ENCODE measurements around the gene CLCN3.
A peak's percentile ranks its signal among the peaks of the same experiment; 100 is the strongest.
"Not testable (repeated sequence)": the region's sequence is repeated elsewhere in the genome, so short reads cannot be mapped to it uniquely, and the experiment has no call there.

CLCN3 gene

DNA sequence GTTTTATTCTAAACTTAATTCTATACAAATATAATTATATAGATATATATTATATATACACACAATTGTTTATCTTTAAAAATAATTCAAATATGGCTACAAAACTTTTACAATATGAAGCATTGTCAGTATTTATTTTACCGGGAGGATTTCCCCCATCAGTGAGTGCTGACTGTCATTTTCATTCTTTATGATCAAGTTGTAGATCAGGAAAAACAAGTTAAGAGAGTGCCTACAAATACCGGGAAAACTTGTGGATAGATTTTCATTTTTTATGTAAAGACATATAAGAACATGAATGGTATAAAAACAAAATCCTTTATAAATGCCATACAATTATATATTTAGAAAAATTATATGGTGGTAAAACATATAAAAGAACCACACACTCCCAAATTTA, 37.8 kb downstream of the CLCN3 start:
- no peak for DNase-seq

DNA sequence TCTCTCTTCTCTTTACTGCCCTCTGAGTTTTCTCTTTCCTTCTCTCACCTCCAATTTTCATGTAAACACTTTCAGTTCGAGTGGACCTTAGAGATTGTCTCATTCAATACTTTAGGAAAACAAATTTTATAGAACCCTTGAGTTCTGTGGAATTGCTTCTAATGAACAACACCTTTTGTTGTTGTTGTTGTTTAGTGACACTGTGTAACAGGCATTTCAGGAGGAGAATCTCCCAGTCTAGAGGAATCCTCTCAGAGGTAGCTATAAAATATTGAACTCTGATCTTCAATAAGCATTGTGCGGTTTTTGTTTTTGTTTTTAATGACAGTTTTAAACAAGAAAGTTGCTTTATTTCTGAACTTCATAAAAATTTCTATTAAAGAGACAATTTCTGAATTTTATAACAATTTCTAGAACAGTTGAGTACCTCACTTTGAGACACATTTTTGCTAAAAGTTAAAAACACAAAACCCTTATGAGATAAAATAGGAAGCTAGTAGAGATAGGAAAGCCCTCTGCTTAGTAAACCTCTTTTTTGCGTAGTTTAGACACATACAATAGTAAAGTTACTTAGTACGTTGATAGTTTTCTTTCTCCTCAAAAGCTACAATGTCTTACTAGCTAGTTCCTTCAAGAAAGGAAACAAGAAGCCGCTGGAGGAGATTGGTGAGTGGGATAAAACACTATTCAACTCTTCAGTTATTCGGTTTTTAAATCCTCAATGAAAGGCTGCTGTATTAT, 38.8 kb downstream of the CLCN3 start:
- DNase-seq, result no peak

DNA sequence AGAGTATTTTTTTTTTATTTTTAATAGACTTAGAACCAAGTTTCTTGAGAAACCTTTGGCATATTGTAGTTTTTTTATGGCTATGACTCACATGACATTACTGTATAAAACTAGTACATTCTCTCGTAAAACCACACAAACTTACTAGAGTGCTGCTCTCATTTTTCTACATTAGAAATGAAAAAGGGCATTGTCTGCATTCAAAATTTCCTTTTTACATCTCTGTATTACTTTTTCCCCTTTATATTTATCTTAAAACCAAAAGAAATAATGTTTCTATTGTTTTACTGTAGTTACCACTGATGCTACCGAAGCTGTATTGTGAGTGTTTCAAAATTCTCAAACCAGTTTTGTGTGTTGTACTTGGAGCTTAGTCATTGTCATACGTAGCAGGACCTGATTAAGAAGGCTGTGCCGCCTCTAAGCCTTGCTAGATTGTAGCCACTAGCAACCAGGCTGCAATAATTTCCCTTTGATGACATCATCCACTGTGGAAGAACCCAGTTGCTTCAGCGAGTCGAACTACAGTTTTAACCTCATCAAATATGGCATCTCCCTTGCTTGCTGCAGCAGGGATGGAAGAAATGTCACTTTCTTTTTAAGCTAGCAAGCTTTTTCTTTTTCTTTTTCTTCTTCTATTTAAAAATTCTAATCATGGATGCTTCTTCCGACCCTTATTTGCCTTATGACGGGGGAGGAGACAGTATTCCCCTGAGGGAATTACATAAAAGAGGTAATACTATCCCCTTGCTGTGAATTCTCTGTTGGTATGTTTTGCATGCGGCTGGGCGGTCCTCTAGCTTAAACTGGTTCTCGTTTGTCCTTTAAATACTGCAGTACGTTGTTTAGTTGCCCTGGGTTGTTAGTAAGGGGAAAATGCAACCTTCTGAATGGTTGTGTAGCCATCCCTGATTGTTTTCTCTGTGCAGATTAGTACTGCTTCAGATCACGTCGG, 39.6 kb downstream of the CLCN3 start:
- peak; percentile 97 for DNase-seq

DNA sequence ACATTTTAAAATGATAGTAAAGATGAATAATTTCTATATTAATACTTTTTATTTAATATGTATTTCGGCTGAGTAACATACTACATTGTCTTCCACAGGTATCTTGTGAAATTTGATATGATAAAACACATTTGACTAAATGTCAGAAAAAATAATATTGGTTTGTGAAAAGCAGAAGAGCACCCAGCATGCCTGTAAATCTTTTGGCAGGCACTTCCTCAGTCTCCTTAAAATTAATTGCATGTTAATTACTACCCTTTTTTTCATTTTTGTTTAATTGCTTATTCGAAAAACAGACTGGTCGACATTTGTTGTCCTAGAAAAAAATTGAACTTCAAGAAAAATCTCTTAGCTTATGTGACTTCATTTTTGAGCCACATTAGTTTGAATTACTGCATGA, 40.6 kb downstream of the CLCN3 start:
- DNase-seq, result peak; percentile 44

DNA sequence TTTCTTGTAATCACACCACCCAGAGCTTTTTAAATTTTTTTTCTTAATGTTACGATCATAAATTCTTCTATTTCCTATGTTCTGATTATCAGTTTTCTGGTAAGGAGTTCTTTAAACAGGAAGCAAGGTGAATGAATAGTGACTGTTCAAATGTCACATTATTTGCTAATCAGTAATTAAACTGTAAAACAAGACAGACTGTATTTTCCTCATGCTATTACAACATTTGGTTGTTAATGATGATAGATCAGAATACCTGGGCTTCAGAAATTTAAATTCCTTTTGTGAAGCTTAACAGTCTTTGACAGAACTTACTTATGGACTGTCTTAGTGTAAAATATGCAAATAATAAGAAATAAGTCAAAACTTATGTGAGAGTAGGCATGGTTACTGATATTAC, 41.4 kb downstream of the CLCN3 start:
- no peak for DNase-seq

DNA sequence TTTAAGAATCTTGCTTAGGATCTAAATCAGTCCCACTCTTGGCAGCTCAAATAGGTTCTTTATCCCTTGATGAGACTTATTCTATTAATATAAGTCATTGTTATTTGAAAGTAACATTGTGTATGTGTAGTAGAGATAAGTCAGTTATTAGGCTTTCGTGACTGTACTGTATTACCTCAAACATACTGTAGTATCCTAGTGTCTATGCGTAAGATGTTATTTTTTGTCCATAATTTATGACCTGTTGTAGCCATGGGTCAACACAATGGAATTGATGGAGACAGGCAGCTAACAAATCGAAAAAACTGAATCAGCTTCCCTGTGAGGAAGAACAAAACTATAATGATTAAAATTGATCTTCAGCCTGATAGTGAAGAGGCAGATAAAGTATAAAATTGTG, 41.8 kb downstream of the CLCN3 start:
- peak; percentile 48 for DNase-seq

DNA sequence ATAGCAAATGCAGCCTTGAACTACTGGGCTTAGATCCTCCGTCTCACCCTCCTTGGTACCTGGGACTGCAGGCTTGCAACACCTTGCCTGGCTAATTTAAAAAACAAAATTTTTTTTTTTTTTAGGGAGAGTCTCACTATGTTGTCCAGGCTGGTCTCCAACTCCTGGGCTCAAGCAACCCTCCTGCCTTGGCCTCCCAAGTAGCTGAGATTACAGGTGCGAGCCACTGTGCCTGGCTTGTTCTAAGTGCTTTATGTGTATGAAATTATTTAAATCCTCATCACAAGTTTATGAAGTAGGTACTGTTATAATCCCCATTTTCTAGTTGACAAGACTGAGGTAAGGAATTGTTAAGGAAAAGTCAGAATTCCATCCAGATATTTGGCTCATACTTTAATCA, 43.0 kb downstream of the CLCN3 start:
- DNase-seq, result no peak

DNA sequence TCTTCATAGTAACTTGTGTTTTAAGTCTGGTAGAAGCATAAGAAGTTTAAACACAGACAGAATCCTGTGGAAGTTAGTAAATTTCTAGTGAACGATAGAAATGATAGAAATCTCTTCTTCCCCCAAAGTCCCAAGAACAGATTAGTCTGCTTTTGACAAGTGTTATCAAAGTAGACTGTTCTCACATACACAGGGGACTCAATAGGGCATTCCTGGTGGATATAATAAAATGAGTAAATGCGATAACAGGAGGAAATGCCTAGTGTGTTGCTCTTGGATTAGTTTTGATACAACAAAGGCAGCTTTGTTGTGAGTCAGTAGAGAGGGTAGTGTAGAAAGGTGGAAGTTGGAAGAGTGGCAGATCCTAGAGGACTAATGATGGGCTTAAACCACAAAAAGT, 43.5 kb downstream of the CLCN3 start:
- DNase-seq, result peak; percentile 41

DNA sequence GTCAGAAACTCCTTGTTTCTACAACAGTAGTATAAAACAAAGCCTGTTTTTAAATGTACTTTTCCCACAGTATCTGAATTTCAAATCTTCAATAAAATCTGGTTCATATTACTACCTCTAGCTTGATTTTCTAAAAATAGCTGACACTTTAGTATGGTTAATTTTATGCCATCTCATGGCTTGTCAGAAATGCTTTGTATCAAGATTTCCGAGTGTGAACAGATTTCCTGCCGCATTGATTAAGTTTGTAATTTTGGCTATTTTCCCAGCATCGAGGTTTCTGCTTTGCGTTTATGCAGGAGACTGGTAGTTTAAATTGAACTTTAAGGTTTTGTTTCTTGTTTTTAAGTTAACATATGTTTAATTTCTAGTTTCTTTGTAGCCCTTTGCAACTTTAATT, 44.2 kb downstream of the CLCN3 start:
- peak; percentile 71 for DNase-seq

DNA sequence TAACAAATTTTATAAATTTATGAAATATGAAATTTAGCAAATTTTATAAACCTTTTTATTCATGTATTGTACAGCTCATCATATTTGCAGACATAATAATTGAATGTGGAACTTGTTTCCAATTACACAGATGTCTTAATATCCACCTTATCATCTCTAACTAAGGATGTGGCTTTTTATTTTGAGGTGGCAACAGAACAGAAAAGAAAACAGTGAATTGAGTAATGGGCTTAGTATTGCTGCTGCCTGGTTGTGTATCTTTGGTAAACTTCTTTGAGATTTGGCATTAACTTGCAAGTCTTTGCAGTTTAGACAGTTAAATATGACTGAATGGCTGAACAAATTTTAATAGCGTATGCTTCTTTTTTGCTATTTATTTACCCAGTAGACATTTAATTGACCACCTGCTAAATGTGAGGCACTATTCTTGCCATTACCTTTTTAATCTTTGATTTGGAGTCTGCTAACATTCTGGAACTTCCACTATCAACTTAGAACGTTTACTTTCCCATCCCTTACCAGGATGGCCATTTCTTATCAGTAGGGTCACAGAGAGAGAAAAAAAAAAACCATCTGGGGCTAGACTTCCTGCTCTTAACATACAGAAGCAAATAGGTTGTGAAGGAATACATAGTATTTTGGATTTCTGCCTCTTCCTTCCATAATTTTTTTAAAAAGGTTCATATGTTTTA, 44.8 kb downstream of the CLCN3 start:
- DNase-seq, result no peak

DNA sequence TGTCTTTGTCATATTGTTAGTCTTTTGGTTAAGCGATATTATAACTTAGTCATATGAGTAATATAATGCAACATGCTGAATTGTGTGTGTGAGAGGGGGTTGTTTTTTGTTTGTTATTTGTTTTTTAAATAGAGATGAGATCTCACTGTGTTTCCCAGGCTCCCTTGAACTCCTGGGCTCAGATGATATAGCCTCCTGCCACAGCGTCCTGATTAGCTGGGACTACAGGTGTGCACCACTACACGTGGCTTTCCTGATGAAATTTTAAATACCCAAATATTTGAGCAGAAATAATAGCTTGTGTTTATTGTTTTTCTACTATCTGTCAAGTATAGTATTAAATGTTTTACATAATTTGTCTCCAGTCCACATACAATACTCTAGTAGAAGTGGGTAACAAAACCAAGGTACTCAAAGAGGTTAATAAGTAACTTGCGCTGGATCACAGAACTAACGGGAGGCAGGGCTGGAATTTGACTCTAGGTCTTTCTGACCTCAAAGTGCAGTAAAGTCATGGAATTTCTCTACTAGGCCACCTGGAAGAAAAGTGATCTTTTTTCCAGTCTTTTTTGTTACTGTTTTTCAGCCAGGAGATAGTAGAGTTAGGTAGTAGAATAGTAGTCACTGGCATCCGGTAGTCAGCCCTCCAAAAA, 47.8 kb downstream of the CLCN3 start:
- DNase-seq, result no peak

DNA sequence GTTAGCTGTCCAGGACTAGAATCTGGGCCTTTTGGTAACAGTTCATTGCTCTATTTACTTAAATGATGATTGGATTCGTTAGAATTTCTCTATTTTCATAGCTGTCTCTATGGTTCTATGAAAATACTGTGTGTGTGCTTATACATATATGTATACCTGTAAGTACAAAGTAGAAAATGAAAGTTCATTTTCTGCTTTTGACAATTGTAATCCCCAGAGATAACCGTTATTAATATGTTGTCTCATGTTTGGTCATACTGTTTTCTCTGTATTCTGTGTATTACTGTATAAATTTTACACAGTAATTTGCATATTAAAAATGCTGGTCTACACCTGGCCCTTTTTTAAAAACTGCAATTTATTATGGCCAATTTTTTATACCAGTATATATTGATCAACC, 55.4 kb downstream of the CLCN3 start:
- no peak for DNase-seq

DNA sequence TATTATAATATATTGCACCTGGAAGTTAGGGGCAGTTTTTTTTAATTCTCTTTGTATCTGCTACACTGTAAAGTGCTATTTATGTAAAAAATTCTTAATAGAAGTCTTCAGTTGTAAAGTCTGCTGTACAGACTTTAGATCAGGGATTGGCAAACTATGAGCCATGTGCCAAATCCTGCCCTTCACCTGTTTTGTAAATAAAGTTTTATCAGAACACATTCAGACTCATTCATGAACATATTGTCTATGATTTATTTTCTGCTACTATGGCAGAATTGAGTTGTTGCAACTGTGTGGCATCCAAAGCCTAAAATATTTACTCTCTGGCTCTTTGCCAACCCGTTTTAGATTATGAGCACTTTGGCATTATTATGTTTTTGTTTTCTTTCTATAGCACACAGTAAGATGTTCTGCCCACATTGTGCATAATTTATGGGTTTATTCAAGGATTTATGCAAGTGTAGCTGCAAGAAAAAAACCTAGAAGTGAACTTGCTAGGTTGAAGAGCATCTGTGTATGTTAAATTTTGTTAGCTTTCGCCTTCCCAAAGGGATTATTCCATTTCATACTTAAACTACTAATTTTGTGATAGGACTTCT, 56.9 kb downstream of the CLCN3 start:
- DNase-seq, result no peak

DNA sequence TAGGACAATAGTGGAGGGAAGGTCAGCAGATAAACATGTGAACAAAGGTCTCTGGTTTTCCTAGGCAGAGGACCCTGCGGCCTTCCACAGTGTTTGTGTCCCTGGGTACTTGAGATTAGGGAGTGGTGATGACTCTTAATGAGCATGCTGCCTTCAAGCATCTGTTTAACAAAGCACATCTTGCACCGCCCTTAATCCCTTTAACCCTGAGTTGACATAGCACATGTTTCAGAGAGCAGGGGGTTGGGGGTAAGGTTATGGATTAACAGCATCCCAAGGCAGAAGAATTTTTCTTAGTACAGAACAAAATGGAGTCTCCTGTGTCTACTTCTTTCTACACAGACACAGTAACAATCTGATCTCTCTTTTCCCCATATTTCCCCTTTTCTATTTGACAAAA, 58.1 kb downstream of the CLCN3 start:
- DNase-seq, result not testable (repeated sequence)

DNA sequence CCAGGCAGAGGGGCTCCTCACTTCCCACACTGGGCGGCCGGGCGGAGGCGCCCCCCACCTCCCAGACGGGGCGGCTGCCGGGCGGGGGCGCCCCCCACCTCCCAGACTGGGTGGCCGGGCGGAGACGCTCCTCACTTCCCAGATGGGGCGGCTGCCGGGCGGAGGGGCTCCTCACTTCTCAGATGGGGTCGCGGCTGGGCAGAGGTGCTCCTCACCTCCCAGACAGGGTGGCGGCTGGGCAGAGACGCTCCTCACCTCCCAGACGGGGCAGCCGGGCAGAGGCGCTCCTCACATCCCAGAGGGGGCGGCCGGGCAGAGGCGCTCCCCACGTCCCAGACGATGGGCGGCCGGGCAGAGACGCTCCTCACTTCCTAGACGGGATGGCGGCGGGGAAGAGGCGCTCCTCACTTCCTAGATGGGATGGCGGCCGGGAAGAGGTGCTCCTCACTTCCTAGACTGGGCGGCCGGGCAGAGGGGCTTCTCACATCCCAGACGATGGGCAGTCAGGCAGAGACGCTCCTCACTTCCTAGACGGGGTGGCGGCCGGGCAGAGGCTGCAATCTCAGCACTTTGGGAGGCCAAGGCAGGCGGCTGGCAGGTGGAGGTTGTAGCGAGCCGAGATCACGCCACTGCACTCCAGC, 58.7 kb downstream of the CLCN3 start:
- not testable (repeated sequence) for DNase-seq

DNA sequence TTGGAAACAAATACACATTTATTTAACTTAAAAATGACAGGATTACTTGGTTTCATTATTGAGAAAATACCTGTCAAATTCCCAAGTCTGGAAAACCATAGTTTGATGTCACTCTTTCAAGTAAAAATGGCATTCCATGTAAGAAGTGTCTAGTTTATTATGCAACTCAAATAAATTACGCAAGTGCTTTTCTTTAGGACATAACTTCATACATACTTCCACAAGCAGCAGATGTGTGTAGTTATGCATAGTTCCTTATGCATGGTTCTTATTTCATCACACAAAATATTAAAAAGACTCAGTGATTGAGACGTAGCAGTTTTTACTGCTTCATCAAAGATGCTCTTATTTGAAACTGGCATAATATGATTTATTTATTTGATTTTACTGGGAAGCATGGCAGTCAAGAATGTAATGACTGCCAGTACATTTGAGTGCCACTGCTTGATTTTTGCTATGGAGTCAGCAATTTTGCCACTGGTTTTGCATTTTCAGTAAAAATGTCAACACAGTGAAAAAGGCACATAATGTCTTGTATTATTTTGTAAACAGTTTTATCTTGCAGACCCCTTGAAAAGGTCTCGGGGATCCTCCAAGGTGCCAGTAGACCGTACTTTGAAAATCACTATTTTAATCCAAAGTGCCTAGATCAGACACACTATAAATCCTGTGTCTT, 62.1 kb downstream of the CLCN3 start:
- DNase-seq, result no peak

DNA sequence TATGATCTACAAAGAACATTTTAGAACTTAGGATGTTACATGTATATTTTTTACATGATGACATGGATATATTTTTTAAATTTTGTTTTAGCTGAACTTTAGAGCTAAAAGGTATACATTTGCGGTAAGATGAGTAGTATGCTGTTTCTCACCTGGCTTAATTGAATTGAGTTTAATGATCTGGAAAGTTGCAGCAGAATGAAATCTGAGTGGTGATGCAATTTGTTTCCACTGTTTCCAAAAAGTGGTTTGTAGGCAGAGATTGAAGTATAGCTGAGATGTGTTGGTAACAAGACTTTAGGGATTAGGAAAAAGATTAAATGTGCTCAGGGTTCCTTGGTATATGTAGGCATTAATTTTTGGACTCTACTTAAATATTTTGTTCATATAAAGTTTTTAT, 69.3 kb downstream of the CLCN3 start:
- DNase-seq, result no peak

DNA sequence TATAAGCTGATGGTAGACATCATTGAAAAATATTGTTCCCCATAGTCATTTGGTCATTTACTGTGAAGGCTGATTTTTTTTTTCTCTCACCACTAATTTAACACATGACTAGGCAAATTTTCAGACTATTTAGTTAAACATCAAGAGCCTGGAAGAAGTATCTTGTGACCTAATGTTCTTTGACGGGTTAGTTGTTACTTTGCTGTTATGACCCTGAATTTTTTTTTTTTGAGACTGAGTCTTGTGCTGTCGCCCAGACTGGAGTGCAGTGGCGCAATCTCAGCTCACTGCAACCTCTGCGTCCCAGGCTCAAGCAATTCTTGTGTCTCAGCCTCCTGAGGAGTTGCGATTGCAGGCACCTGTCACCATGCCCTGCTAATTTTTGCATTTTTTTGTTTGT, 70.4 kb downstream of the CLCN3 start:
- peak; percentile 60 for DNase-seq

DNA sequence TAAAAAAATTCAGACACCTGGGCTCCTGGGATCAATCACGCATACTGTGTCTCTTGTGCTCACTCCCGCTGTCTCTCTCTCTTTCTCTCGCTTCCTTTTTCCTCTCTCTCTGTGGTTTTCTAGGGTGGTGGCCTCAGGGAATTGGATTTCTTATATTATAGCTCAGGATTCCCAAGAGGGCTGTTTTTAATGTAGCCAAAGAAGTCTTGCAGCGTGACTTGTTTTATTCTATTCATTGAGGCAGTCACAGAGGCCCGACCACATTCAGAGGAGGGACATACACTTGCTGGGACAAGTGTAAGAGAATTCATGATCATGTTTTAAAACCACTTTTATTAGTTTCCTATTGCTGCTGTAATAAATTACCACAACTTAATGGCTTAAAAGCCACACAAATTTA, 78.0 kb downstream of the CLCN3 start:
- DNase-seq, result no peak

DNA sequence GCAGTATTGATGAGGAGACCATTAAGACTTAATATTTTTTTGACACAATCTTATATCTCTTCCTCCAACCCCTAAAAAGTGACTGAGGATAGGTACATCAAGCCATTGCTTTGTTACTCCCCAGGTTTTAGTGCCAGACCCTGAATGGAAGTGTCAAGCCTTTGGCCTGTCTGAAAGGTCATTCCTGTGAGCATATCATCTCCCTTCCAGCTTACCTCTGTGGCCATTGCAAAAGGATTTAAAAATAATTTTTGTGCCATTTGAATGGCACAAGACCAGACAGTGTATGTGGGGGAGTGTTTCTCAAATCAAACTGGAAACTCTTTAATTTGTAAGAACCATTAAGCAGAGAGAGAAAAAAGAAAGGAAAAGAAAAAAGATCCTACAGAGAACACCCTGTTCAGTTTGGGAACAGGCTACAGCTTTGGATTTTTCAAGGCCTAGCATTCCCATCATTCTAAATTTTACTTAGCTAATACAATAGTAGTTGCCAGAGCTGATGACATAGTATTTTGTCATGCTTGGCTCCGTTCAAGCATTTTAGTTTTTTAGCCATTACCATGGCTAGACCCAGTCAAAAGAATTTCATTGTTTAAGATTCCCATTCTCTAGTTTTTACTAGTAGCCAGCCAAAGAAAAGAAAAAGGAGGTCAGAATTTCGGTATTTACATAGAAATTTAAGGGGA, 87.7 kb downstream of the CLCN3 start:
- DNase-seq, result no peak

DNA sequence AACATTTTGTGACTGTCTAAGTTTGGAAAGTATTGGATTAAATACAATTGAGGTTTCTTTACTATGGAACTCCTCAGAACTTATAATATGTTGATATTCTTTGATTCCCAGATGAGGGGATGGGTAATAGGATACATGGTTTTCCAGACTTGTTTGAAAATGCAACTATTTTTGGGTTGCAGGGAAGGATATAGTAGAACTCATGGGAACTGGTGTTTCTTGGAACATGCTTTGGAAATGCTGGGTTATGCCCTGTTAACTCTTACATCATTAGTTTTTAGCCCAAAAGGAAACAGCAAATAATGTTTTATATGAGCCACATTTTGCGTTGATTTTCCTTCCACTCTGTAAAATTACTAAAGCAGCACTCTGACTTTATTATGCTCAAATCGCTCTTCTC, 95.4 kb downstream of the CLCN3 start:
- no peak for DNase-seq

Measured in eye (tissue), 1 donor.